Activated CD8-positive, alpha-beta memory T cell treated with anti-CD3 and anti-CD28 coated beads, Interleukin-2, amount 50 U/mL, for 24 hours (primary cell): ENCODE measurements around the gene ABCC12.
A peak's percentile ranks its signal among the peaks of the same experiment; 100 is the strongest.

ENCODE experiments used
- DNase-seq: peaks from one replicate; pipeline ENCODE4 v3.0.0-alpha.2; 2020; ENCODE audit errors: extremely low read depth

ABCC12 gene

DNA sequence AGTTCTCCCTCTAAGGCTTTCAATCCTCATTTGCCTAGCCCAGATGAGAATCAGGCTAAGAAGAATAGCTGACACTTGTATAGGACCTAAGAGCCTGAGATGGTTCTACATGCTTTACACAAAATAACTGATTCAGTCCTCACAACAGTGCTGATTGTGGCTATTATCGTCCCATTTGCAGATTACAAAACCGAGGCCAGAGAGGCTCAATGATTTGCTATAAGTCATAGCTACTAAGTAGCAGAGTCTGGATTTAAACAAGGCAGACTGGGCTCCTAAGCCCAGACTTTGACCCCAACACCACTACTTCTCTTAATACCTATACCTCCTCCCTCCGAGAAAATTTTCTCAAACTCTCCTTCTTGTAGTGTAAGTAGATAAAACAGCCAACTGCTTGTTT, 23.1 kb downstream of the ABCC12 start:
- DNase-seq, result no peak

DNA sequence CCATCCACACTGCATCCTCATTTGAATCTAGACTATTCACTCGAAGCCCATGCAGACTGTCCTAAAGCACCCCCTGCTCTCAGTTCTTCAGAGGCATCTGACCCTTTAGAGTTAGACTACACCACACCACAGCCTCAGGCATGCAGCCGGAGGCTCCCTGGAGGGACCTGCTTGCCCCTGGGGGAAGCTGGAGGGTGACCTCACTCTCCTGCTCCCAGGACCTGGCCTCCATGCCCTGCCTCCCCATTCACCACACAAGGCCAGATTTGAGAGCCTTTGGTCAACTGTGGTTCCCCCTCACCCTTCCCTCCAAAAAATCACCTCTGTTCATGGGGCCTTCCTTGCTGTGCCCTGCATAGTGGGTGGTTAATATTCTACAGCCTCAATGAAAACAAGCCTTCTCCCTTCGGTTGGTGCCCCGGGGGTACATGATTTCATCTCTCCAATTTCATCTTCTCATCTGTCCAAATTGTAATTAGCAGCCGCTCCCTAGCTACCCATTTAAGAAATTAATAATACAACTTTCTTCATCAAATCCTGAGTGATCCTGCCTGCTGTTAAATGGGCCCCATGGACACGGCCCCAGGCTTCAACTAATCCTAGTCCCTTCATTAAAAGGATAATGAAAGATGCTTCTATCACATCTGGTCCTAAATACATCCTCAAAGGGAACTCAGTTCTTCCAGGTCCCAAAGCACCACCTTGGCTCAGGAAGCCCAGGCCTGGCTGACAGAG, 24.4 kb downstream of the ABCC12 start:
- DNase-seq, result no peak

DNA sequence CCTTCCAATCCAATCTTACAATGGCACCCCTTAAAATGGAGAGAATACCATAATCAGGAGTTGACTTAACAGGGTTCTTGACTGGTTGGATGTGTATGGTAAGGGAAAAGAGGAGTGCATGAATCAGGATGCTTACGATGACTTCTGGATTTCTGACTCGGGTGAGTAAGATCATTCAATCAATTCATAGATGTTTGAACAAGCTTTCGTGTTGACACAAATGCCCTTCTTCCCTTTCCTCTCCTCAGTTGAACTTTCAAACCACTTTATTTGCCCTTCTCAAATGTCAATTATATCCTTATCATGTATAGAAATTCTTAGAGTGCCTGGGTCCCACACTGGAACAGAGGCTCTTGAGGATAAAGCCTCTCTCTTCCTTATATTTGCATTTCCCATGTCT, 25.9 kb downstream of the ABCC12 start:
- no peak for DNase-seq

DNA sequence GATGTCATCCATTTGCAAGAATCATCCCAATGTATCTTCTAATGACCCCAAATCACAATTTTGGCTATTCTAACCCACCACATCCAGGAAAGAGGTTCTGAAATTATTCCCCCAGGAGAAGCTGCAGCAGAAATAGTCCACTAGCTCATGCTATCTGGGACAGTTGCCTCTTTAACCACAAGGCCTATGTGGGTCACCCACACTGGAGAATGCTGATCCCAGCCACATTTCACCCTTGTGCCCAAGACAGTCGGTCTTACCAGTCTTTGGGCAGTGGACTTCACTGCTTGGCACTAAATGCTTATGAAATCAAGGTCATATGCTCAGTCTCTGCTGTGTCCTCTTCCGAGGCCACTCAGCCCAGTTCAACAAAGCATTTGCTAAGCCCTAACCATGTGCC, 27.0 kb downstream of the ABCC12 start:
- no peak for DNase-seq

DNA sequence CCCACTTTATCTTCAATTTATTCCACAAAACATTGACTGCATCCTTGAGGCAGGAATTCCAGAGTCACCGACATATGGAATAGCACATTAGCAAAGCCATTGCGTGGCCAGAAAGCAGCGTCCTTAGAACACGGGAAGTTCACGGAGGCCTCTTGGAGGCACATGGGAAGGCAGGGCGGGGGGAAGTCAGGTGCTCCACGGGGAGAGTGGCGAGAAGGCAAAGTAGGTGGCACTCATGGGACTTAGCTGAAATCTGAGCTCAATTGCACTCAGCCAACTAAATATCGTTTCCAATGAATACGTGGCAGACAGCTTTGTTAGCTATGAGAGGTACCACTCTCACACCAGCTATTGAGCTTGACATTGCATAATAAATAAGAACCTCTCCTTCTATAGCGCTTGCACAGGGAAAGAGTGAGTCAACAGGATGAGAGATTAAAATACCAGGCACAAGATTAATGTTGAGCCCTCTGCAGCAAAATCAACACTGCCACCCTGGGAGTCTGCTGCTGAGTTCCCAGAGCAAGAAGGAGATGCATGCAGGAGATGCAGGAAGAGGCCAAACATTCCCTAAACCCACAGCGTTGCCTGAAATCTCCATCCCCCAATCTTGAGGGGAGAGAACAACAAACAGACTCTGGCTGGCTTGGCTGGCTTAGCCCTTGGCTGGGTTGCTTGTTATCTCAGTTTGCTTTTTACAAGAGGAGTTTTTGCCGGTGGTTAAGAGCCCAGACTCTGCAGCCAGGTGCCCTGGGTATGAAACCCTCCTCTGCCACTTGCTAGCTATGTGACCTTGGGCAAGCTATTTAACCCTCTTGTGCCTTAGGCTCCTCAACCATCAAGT, 28.8 kb downstream of the ABCC12 start:
- no peak for DNase-seq

DNA sequence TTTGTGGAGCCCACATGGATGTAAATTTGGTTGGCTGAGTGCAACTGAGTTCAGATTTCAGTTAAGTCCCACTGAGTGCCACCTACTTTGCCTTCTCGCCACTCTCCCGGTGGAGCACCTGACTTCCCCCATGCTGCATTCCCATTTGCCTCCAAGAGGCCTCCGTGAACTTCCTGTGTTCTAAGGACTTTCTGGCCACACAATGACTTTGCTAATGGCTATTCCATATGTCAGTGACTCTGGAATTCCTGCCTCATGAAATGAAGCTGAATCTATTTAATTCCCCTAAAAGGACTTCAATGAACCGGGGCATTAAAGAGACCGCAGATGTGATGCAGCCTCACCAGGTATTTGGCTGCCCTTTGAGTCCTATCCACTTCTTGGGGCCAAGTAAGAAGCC, 29.9 kb downstream of the ABCC12 start:
- DNase-seq, result no peak

DNA sequence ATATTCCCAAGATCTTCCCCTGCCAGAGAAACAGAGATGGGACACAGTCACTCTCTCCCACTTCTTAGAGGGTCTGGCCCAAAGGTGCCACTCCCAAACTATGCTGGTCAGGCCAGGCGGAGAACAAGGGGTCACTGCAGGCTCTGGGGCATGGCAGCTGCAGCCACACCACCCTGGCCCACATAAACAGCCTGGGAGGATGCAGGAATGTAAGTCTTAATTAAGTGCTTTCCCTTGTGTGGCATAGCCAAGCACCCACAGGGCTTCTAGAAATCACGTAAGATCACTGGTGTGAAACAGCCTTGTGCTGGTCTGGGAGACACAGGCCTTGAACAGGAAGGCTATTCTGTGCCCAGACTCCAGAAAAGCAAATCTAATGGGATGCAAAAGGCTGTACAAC, 31.5 kb downstream of the ABCC12 start:
- DNase-seq, result no peak

DNA sequence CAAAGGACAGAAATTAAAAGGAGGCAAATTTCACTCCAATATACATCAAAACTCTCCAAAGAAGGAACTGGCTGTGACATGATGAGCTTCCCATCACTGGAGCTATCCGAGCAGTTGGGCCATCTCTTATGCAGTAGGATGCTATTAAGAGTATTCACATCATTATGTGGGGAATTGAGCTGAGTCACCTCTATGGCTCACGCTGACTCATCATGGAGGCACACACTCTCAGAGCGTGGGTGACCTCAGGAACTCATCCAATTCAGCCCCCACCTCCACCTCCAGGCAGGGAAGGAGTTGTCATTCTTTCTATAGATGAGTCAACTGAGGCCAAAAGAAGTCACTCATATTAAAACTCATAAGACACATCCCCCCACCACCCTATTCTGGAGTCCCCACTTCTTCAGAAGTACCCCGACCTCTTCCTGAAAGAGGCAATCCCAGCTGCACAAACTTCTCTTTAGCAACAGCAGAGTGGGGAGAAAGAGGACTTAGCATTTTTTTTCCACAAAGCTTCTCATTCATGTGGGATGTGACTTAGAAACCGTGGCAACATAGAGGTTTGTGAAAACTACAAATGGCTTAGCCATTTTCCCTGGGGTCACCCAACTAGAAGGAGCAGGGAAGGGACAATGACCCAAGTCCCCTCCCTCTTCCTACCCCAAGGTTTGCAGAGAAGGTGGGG, 32.5 kb downstream of the ABCC12 start:
- DNase-seq, result peak; percentile 38

DNA sequence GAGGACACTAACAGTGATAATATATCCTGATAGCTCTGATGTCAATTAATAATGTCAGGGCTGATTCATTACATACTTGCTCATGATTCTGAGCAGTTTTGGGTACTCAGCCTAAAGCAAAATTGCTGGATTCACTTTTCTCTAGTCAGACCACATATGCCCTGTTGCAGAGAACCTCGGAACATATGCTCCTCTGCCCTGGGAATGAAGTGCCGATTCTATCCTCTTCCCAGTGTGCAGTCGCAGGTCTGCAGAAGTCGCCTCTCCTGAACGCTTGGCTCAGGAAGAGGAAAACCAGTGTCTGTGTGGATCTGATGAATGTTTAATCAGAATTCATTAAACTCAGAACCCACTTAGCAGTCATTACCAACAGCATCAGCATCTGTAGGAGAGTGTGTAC, 34.5 kb downstream of the ABCC12 start:
- no peak for DNase-seq

DNA sequence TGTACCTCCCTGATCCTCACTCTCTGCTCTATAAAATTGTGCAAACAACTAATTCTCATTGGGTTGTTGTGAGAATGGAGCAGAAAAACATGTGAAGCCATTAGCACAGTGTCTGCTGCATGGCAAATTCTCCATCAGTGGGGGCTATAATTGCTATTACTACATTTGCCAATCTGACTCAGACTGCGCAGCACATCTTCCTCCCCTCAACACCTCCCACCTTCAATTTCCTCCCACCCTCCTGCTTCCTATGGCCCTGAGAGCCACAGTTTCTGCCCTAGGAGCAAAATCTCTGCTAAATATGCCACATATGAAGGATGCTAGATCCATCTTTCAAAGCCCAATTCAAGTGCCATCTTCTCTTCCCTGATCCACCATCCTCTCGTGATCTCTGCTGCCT, 37.0 kb downstream of the ABCC12 start:
- no peak for DNase-seq

DNA sequence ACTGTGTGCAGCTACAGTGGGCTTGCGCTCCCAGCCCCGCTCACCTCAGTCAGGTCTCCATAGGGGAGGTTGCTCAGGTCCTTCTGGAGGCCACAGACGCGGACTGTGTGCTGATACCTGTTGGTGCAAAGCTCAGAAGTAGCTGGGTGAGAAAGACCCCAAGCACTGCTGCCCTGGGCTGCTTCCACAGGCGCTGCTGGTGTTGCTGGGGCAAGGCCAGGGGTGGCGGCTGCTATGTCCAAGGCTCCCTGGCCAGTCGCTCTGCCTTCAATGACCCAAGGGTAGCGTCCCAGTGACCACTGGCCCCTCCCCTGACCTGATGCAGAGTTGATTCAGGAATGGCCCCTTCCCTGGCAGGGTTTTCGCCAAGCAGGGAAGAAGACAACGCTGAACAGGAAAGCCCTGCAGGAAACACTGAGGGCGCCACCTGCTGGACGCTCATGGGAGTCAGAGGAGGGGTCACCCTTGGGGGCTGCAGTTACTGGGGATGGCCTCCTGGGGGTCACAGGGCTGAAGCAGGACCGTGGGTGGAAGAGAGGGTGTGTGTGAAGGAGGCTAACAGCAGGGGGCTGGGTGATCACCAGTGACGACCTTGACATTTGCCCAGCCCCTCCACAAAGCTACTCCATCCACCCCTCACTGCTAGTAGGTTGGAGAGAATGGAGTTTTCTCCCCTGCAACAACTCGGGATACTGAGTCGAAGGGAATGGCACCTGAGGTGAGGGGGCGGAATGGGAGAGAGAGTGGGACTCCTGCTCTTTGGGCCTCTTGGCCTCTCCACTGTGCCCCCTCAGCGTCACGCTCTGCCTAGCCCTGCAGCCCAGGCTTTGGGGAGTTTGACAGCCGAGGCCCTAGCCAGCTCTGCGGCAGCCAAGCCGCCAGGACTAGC, 38.3 kb downstream of the ABCC12 start:
- peak; percentile 36 for DNase-seq

DNA sequence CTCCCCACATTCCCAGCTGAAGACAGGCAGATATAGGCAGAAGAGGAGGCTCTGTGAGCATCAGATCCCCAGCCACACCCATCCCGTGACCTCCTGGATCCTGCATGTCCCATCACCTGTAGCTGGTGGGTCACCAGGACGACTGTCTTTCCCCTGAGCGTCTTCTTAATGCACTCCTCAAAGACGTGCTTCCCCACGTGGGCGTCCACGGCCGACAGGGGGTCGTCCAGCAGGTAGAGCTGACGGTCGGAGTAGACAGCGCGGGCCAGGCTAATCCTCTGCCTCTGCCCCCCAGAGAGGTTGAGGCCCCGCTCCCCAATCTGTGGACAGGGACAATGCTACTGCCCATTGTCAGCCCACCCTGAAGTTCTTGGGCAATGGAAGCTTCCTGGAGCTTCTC, 40.5 kb downstream of the ABCC12 start:
- DNase-seq, result no peak

DNA sequence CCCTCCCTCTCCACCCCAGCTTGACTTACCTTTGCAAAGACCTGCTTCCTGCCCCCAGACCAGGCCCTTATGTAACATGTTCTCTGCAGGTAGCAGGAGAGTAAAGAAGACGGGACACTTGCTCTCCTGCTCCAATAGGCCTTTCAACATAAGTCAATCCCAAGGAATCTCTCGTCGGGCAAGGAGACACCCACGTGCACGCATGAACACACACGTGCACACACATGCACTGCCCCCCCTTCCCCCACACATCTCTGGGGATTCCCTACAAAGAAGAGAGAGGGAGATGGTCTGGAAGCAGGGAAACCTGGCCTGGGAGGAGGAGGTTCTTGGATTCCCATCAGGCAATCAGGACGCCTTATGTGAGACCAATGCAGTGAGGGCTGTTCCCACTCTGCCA, 41.4 kb downstream of the ABCC12 start:
- DNase-seq, result no peak

DNA sequence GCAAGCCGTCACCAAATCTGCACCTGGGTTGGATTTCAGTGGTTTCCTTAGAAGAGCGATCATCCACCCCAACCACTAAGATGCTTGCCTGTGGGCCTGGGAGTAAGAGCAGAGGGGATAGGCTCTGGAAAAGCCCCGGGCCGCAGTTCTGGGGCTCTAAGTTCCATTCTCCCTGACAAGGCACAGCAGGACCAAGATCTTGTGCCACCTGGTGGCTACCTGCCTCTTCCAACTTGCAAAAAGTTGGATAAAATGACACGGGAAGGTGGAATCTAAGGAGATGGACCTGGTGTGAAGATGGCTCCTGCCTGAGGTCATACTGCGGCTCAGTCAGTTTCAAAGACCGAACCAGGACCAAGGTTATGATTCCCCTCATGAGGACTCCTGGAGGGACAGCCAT, 42.3 kb downstream of the ABCC12 start:
- DNase-seq, result no peak

DNA sequence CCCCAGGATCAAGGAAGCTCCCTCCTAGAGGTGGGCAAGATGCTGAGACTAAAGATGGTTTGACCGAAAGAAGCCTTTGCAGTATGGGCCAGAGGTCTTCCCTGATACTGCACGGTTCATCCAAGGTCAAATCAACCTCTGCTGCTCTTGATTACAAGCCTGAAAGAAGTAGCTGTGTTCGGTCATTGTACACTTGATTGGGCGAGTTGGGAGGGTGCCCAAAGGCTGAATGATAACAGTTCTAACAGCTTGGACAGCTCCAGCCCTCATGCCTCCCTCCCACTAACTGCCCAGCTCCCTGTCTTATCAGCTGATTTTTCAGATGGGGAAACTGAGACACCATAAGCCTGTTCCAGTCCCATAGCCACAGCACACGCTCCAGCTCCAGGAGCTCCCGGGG, 42.8 kb downstream of the ABCC12 start:
- no peak for DNase-seq

DNA sequence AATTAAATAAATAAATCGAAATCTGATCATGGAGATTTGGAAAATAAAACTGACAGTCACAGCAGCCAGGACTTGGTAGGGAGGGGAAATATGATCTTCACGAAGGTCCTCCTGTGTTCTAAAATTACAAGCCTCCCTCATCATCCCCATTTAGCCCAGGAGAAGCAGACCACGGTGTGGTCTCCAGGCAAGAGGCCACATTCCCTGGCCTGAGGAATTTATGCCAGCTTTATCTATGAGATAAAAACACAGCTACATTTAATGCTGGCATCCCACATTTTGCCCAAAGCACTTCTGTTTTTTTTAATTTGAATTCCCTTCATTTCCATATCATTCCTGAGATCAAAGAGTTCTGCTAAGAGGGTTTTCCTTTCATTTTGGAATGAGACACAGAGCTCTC, 43.2 kb downstream of the ABCC12 start:
- DNase-seq, result no peak

DNA sequence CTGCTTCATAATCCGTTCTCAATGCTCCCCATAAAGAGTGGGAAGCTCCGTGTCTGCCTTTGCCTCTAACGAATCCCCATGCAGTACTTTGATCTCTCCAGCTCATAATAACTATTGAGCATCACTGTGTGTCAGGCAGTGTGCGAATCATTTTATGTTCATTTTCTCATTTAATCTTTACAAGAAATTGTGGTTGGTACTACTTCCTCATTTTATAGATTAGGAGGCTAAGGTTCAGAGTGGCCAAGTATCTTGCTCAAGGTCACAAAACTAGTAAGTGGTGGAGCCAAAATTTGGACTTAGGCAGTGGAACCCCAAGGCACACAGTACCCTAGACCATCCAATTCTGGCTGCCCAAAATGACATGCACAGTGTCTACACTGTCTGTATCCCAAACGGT, 44.8 kb downstream of the ABCC12 start:
- DNase-seq, result no peak

DNA sequence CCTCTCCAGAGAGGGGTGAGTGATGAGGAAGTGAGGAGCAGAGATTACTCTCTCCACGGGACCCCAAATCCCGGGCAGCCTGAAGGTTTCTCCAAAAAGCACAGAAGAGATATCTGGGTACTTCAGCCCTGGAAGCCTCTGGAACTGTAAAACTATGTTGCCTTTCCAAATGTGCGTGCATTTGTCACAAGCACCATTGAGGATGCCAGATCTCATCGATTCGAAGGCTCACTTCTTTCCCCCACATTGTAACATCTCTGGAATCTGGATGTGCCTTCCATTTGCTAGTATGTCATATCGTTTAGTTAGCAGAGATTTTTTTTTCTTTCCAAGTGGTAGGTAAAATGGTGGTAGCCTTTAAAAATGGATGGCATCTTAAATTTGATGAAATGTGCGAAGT, 45.8 kb downstream of the ABCC12 start:
- no peak for DNase-seq

DNA sequence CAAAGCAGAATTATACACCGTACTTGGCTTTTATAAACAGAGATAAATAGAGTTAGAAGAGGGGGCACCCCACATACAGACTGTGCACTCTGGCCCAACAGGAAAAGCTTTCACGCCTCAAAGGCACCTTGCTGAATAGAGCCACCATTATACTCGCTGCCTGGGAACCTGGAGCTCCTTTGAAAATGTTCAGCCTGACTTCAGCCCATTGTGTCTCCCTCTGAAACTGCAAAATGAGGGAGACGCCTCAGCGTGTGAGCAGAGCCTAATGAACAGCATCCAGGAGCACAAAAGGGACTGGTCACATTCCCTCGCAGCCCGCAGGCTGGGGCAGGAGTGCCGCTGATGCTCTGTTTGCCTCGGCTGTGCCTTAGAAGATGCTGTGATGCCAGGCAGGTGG, 46.3 kb downstream of the ABCC12 start:
- no peak for DNase-seq

DNA sequence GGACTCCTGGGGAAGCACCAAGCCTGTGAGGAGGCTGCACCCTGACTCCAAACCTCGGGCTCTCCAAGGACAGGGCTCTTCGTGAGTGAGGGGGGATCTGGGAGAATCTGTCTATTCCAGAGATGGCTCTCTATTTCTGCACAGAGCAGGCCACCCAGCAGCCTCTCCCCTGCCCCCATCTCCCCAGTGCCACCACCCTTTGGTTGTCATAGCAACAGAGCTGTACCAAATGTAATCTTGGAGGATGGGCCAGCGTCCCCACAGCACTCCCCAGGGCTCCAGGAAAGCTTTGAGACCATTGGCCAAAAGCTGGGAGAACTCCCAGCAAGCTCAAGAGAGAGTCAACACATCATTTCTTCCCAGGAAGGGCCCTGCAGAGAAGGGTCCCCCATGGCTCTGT, 49.3 kb downstream of the ABCC12 start:
- DNase-seq, result no peak
